Inflammatory macrophage treated with lipopolysaccharide for 4 hours (primary cell): Measurements from ENCODE around the gene CCDC80.
A peak's percentile ranks its signal among the peaks of the same experiment; 100 is the strongest.

Experiments used
- DNase-seq: peaks from one replicate; pipeline ENCODE4 v3.0.0-alpha.2; 2020

CCDC80 gene

GRCh38 chr3:112631257-112631656, 9.7 kb downstream of the CCDC80 start:
- no peak for DNase-seq

GRCh38 chr3:112629425-112629824, 11.5 kb downstream of the CCDC80 start:
- peak; percentile 53 for DNase-seq

- DNase-seq = no peak
Measured at GRCh38 chr3:112627919-112628466, 12.9 kb downstream of the CCDC80 start.

GRCh38 chr3:112627419-112627818, 13.5 kb downstream of the CCDC80 start:
- no peak for DNase-seq

- DNase-seq = no peak
Measured at GRCh38 chr3:112623717-112624116, 17.2 kb downstream of the CCDC80 start.

- no peak for DNase-seq
Measured at GRCh38 chr3:112623213-112623612, 17.7 kb downstream of the CCDC80 start.

- peak; percentile 7 for DNase-seq
Measured at GRCh38 chr3:112619295-112619694, 21.6 kb downstream of the CCDC80 start.

- DNase-seq = no peak
Measured at GRCh38 chr3:112617285-112617684, 23.7 kb downstream of the CCDC80 start.

GRCh38 chr3:112615989-112616731, 24.8 kb downstream of the CCDC80 start:
- no peak for DNase-seq

GRCh38 chr3:112611752-112612515, 29.0 kb downstream of the CCDC80 start:
- DNase-seq = peak; percentile 60

- peak; percentile 81 for DNase-seq
Measured at GRCh38 chr3:112610121-112610520, 30.8 kb downstream of the CCDC80 start.

- DNase-seq = no peak
Measured at GRCh38 chr3:112607863-112608262, 33.1 kb downstream of the CCDC80 start.

- no peak for DNase-seq
Measured at GRCh38 chr3:112606098-112606497, 34.8 kb downstream of the CCDC80 start.

- no peak for DNase-seq
Measured at GRCh38 chr3:112605285-112605684, 35.7 kb downstream of the CCDC80 start.

- no peak for DNase-seq
Measured at GRCh38 chr3:112604536-112604935, 36.4 kb downstream of the CCDC80 start.

GRCh38 chr3:112602217-112602838, 38.6 kb downstream of the CCDC80 start:
- DNase-seq = no peak

GRCh38 chr3:112598731-112599130, 42.2 kb downstream of the CCDC80 start:
- no peak for DNase-seq

- DNase-seq = no peak
Measured at GRCh38 chr3:112597945-112598344, 43.0 kb downstream of the CCDC80 start.

- DNase-seq = no peak
Measured at GRCh38 chr3:112594856-112595255, 46.1 kb downstream of the CCDC80 start.

GRCh38 chr3:112593258-112593657, 47.7 kb downstream of the CCDC80 start:
- no peak for DNase-seq

- DNase-seq = no peak
Measured at GRCh38 chr3:112587336-112587735, 53.6 kb downstream of the CCDC80 start.

- DNase-seq = no peak
Measured at GRCh38 chr3:112585782-112586181, 55.2 kb downstream of the CCDC80 start.

GRCh38 chr3:112583105-112583504, 57.8 kb downstream of the CCDC80 start:
- no peak for DNase-seq
